ENCODE results near the gene ADIRF. TPM values are rescaled to one million over a fixed set of nuclear protein-coding genes. Genes with fewer than 3 reads are reported as not detected.
"Not testable (repeated sequence)": the region's sequence is repeated elsewhere in the genome, so short reads cannot be mapped to it uniquely, and the experiment has no call there.

ADIRF gene
- polyA plus RNA-seq, 4 donors = 20.4 to 28.6 (median 21.8) TPM

DNA sequence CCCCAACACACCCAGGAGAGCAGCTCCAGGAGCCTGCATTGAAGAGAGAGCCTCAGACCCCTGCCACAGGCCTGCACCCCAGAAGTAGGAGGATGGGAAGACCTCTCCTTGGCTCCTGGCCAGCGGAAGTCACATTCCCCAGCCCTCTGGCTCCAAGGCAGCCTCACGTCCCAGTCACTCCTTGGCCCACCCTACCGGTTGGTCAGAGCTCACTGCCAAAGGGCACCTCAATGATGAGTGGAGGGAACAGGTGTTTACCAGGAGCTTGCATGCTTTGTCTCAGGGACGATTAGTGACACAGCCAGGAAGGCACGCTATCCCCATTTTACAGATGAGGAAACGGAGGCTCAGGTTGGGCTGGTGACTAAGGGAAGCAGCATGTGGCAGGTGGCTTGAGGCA lies 50.8 kb downstream of the ADIRF start:
- not testable (repeated sequence) for DNase-seq (ENCODE audit: low read depth in 4 of 4, low spot score in 2 of 4)

DNA sequence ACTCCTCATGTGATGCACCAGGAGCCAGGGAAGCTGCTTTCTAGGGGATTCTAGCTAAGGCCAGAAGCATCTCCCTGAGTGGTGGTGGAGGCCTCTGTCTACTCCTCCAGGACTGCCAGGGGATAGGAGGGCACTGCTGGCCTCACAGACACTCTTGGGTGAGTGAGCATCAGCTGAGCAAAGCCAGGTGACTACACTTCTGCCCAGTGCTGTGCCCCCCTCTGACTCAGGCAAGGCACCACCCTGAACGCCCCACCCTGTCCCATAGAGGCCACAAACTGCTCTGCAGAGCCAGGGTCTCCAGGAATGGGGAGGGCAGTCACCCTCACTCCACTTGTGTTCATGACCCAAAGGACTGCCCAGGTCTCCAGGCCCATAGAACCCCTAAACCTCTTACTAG lies 51.2 kb downstream of the ADIRF start:
- not testable (repeated sequence) for DNase-seq (ENCODE audit: low read depth in 4 of 4, low spot score in 2 of 4)

- DNase-seq (ENCODE audit: low read depth in 4 of 4, low spot score in 2 of 4) = not testable (repeated sequence)
Observed at GRCh38 chr10:87020056-87020455, 51.8 kb downstream of the ADIRF start, which contains the start of gene FAM25A. Gene FAM25A, plus strand, starts transcription at chr10:87020294. Its CDS starts 31 bp downstream, at chr10:87020325.

Other genes starting within 250 kb of the ADIRF start
- gene BMPR1A, start 211.9 kb upstream of the ADIRF start, polyA plus RNA-seq (ENCODE audit: insufficient read length in 4 of 4) = 10 to 100 TPM; 64.5 to 79.4 (median 71.1) TPM
- 10 to 100 TPM; 23.9 to 28.8 (median 26.8) TPM for gene MMRN2, start 10.9 kb upstream of the ADIRF start, polyA plus RNA-seq (ENCODE audit: insufficient read length in 4 of 4)
- gene SNCG, start 9.9 kb upstream of the ADIRF start, polyA plus RNA-seq (ENCODE audit: insufficient read length in 4 of 4) = 10 to 100 TPM; 14.5 to 29.7 (median 20.4) TPM
- gene FAM25A, start 51.8 kb downstream of the ADIRF start, polyA plus RNA-seq (ENCODE audit: insufficient read length in 4 of 4) = not detected
- 100 to 1,000 TPM; 116 to 192 (median 163) TPM for gene GLUD1, start 126.4 kb downstream of the ADIRF start, polyA plus RNA-seq (ENCODE audit: insufficient read length in 4 of 4)
- gene SHLD2, start 126.7 kb downstream of the ADIRF start, polyA plus RNA-seq (ENCODE audit: insufficient read length in 4 of 4) = 10 to 100 TPM; 32.0 to 47.7 (median 40.6) TPM